ENCODE data around the gene PTPRT. TPM values are rescaled to one million over a fixed set of nuclear protein-coding genes. Genes with fewer than 3 reads are reported as not detected.

PTPRT gene
- total RNA-seq, 1 experiment from 2014 or later, result not detected

- DNase-seq (ENCODE audit: low read depth), result no peak
These were observed 211.3 kb downstream of the PTPRT start for GRCh38 chr20:42978184-42978974.

GRCh38 chr20:42975974-42976373, 213.7 kb downstream of the PTPRT start:
- DNase-seq (ENCODE audit: low read depth), result no peak

GRCh38 chr20:42974347-42974746, 215.4 kb downstream of the PTPRT start:
- no peak for DNase-seq (ENCODE audit: low read depth)

- DNase-seq (ENCODE audit: low read depth), result no peak
These were observed 217.1 kb downstream of the PTPRT start for GRCh38 chr20:42972591-42972990.

GRCh38 chr20:42968746-42969145, 221.0 kb downstream of the PTPRT start:
- DNase-seq (ENCODE audit: low read depth), result no peak

GRCh38 chr20:42963796-42964195, 225.9 kb downstream of the PTPRT start:
- no peak for DNase-seq (ENCODE audit: low read depth)

- DNase-seq (ENCODE audit: low read depth), result no peak
These were observed 227.9 kb downstream of the PTPRT start for GRCh38 chr20:42961771-42962170.

GRCh38 chr20:42959996-42960395, 229.7 kb downstream of the PTPRT start:
- DNase-seq (ENCODE audit: low read depth), result no peak

- no peak for DNase-seq (ENCODE audit: low read depth)
These were observed 231.2 kb downstream of the PTPRT start for GRCh38 chr20:42958367-42959069.

- DNase-seq (ENCODE audit: low read depth), result no peak
These were observed 232.0 kb downstream of the PTPRT start for GRCh38 chr20:42957704-42958095.

GRCh38 chr20:42957018-42957703, 232.5 kb downstream of the PTPRT start:
- DNase-seq (ENCODE audit: low read depth), result no peak

- DNase-seq (ENCODE audit: low read depth), result no peak
These were observed 234.0 kb downstream of the PTPRT start for GRCh38 chr20:42955713-42956112.

GRCh38 chr20:42954951-42955350, 234.8 kb downstream of the PTPRT start:
- DNase-seq (ENCODE audit: low read depth), result no peak

- no peak for DNase-seq (ENCODE audit: low read depth)
These were observed 239.8 kb downstream of the PTPRT start for GRCh38 chr20:42949950-42950349.

GRCh38 chr20:42945234-42945994, 244.3 kb downstream of the PTPRT start:
- DNase-seq (ENCODE audit: low read depth), result no peak

GRCh38 chr20:42941629-42942028, 248.1 kb downstream of the PTPRT start:
- no peak for DNase-seq (ENCODE audit: low read depth)

- no peak for DNase-seq (ENCODE audit: low read depth)
These were observed 251.1 kb downstream of the PTPRT start for GRCh38 chr20:42938441-42939205.

- DNase-seq (ENCODE audit: low read depth), result no peak
These were observed 253.2 kb downstream of the PTPRT start for GRCh38 chr20:42936482-42936881.

- DNase-seq (ENCODE audit: low read depth), result no peak
These were observed 265.5 kb downstream of the PTPRT start for GRCh38 chr20:42924215-42924614.

- DNase-seq (ENCODE audit: low read depth), result no peak
These were observed 266.3 kb downstream of the PTPRT start for GRCh38 chr20:42923348-42923918.
